D341Med (cell line): Measurements from ENCODE around the gene GREM2.

Experiments
- DNase-seq: peaks from one replicate; pipeline ENCODE4 v3.0.0; 2012; ENCODE audit warnings: low spot score

GREM2 gene

GRCh38 chr1:240441669-240442068, 170.3 kb downstream of the GREM2 start:
- DNase-seq = no peak
